NCI-H748 (cell line): ENCODE measurements around the gene UQCRH.
"Not testable (repeated sequence)": the region's sequence is repeated elsewhere in the genome, so short reads cannot be mapped to it uniquely, and the experiment has no call there.

ENCODE experiments used
- DNase-seq: peaks from one replicate; lab custom pipeline; 2025; ENCODE audit not compliant: unreplicated experiment; lab: John Stamatoyannopoulos, UW

UQCRH gene

GRCh38 chr1:46298387-46298786, 5.1 kb upstream of the UQCRH start:
- DNase-seq = no peak

DNA sequence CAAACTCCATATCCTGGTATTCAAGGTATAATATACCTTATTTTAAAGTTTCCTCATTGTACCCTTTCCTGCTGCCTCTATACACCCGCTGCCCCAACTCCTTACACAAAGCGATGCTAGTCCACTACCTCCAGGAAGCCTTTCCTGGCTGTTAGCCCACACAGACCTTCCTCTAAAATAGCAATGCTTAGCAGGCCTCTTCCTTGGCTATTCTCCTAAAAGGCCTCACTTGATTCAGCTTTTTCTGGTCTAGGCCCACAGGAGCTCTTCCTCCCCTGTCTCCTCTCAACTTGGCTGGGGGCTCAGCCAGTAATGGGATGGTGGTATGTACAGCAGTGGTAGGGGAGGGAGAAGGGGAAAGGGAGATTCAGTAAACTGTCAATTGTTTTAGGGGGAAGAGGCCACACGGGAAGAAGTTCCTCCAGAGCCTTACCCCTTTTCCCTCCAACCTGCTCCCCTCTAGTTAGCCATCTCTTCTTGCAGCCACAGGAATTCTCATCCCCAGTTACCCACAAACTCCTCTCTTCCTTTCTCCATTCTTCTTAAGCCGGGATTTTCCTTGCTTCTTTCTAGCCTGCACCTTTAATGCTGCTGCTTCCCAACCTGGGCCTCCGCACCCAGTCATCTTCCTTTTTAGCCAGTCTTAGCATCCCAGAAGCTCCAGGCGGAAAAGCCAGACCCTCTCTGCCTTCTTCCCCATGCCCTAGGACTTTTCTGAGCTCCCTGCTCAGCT, 2.7 kb upstream of the UQCRH start:
- DNase-seq = no peak

- no peak for DNase-seq
These were observed 2.1 kb upstream of the UQCRH start for GRCh38 chr1:46301406-46301807.

DNA sequence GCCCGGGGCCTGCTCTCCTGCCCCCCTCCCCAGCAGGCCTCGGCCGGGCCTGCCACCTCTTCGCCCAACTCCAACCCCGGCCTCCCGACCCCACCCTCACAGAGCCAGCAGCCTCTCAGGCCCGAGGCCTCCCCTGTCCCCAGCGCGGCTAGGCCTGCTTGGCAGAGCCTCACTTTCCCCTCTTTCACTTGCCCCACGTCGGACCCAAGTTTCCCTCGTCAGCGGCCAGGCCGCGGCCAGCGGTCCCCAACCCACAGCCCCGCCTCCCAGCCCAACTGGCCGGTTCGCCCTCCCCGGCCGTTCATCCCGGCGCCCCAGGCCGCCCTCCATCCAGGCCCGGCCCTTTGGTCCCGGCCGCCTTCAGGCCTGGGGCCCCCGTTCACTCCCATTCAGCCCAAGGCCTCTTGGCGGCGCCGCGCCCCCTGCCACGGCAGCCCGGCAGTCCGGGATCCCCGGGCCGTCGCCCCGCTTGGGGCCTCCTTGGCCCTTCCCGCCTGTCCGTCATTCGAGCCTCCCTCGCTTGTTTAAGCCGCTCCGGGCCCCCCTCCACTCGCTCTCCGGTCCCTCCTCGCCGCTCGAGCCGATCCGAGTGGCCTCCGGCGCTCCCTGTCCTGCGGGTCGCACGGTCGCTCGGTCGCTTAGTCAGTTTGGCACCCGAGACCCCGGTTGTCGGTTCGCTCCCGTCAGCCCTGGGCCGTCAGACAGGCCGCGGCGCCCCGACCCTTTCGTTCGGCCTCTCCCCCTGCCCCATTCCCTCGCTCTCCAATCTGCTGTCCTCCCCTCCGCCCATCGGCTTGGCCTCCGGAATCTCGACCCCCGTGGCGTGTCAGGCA, 1.5 kb upstream of the UQCRH start:
- peak; percentile 58 for DNase-seq

- DNase-seq = peak; percentile 61
These were observed 859 bp upstream of the UQCRH start for GRCh38 chr1:46302641-46303037.

DNA sequence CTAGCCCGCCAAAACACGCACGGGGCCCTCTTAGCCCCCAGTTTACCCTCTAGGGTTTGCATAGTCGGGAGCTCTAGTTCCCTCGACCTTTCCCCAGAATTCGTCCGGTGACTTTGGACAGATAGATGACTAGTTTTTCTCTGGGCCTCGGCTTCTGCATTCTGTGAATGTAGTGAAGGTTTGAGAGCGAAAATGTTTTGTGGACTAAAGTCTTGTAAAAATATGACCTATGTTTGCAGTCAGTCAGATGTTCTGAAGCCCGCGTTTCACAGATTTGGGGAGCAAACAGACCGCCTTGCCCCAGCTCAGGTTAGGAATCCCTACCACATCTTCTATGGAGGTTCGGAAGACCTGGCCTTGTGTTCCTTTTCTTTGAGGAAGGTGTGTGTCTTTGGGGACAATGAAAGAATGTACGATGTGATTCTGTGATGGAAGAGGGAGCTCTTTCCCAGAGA, 401 bp downstream of the UQCRH start:
- no peak for DNase-seq

DNA sequence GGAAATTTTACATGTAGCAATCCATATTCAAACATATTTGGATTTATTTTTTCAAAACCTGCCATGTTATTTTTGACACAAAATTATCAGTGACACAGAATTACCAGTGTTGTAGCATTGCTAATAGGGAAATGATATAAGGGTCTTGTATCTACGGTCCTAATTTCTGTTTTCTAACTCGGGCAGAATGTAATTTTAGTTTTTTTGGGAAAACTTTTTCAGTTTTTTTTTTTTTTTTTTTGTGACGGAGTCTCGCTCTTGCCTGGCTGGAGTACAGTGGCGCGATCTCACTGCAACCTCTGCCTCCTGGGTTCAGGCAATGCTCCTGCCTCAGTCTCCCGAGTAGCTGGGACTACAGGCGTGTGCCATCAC, 2.6 kb downstream of the UQCRH start:
- DNase-seq = no peak

DNA sequence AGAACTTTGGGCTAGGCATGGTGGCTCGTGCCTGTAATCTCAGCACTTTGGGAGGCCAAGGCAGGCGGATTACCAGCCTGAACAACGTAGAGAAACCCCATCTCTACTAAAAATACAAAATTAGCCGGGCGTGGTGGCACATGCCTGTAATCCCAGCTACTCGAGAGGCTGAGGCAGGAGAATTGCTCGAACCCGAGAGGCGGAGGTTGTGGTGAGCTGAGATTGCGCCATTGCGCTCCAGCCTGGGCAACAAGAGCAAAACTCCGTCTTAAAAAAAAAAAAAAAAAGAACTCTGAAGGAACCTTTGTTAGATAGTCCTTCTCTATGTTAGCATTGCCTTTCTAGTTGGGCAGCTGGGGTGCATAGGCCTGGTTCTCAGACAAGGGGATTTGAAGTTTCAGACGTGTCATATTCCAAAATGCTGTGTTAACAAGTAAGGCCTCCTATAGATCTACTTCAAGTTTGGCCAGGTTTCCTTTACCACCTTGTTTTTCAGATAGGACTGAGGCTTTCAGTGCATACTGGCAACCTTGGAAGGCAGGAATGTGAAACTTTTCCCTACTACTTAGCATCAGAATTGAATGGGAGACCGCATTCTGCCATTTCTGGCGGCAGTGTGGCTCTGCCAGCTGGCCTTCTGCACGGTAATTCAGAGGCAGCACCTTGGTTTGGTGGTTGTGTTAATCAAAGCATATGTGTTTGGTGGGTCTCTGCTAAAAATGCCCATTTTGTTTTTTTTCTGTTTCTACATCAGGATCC, 6.1 kb downstream of the UQCRH start:
- no peak for DNase-seq

- no peak for DNase-seq
These were observed 6.8 kb downstream of the UQCRH start for GRCh38 chr1:46310321-46310720.

DNA sequence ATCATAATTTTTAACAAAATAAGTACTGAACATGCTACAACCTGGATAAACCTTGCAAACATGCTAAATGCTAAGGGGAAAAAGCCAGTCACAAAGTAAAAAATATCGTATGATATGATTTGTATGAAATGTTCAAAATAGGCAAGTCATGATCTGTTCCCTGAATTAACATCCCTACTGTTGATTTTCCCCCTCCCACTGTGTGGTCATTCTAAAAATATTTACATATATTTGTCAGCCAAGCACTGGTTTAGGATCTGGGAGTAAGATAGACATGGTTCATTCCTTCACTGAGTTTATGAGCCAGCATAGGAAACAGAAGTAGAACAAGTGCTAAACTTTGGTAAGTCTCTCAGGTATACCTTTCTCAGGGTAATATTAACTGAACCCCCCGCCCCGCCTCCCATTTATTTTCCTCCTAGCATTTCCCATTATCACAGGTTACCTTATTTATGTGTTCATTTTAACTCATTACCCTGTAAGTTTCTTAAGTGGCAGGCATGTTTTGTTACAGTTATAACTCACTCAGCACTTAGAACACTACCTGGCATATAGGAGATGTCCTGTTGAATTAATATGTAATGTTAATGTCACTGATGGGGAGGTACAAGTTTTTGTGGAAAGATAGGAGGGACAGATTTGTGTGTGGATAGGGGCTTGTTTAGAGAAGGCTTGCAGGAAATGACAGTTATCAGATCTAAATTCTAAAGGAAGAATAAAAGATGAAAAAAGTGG, 12.3 kb downstream of the UQCRH start:
- DNase-seq = no peak

GRCh38 chr1:46317323-46317722, 13.8 kb downstream of the UQCRH start:
- no peak for DNase-seq

DNA sequence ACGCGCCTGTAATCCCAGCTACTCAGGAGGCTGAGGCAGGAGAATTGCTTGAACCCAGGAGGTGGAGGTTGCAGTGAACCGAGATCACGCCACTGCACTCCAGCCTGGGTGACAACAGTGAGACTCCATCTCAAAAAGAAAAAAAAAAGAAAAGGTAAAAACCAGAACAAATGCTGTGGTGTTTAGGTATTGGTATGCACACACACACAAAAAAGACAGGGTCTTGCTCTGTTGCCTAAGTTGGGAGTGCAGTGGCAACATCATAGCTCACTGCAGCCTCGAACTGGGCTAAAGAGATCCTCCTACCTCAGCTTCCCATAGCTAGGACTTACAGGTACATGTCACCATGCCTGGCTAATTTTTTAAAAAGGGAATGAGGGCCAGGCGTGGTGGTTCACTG, 15.8 kb downstream of the UQCRH start:
- DNase-seq = not testable (repeated sequence)

DNA sequence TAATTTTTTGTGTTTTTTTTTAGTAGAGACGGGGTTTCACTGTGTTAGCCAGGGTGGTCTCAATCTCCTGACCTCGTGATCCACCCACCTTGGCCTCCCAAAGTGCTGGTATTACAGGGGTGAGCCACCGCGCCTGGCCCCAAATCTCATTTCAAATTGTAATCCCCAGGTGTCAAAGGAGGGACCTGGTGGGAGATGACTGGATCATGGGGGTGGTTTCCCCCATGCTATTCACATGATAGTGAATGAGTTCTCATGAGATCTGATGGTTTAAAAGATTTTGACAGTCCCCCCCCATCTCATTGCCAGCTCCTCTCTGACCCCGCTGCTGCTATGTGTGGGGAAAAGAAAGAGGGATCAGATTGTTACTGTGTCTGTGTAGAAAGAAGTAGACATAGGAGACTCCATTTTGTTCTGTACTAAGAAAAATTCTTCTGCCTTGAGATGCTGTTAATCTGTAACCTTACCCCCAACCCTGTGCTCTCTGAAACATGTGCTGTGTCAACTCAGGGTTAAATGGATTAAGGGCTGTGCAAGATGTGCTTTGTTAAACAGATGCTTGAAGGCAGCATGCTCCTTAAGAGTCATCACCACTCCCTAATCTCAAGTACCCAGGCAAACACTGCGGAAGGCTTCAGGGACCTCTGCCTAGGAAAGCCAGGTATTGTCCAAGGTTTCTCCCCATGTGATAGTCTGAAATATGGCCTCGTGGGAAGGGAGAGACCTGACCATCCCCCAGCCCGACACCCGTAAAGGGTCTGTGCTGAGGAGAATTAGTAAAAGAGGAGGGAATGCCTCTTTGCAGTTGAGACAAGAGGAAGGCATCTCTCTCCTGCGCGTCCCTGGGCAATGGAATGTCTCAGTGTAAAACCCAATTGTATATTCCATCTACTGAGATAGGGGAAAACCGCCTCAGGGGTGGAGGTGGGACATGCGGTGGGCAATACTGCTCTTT, 16.7 kb downstream of the UQCRH start:
- DNase-seq = not testable (repeated sequence)

DNA sequence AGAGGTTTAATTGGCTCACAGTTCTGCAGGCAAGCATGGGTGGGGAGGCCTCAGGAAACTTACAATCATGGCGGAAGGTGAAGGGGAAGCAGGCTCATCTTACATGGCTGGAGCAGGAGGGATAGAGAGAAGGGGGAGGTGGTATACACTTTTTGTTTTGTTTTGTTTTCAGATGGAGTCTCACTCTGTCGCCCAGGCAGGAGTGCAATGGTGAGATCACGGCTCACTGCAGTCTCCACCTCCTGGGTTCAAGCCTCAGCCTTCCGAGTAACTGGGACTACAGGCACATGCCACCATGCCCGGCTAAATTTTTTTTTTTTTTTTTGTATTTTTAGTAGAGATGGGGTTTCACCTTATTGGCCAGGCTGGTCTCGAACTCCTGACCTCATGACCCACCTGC, 18.7 kb downstream of the UQCRH start:
- DNase-seq = not testable (repeated sequence)

GRCh38 chr1:46325285-46326076, 22.0 kb downstream of the UQCRH start:
- DNase-seq = not testable (repeated sequence)

- DNase-seq = not testable (repeated sequence)
These were observed 24.7 kb downstream of the UQCRH start for GRCh38 chr1:46328182-46328581.

- DNase-seq = not testable (repeated sequence)
These were observed 26.3 kb downstream of the UQCRH start for GRCh38 chr1:46329807-46330206.

DNA sequence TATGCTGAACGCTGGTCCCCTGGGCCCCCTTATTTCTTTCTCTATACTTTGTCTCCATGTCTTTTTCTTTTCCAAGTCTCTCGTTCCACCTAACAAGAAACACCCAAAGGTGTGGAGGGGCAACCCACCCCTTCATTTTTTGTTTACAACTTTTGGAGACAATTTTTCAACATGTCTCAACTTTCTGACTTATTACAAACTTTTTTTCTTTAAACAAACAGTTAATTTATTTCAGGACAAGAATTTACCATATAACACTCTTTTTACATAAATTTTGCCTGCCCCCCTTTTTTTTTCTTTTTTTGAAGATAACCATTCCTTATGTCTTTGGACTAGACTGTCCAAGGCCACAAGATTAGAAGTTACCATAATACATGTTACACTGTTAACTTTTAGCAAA, 26.9 kb downstream of the UQCRH start:
- DNase-seq = not testable (repeated sequence)
